ENCODE data around the gene SLC17A5. TPM values are rescaled to one million over a fixed set of nuclear protein-coding genes. Genes with fewer than 3 reads are reported as not detected.
A peak's percentile ranks its signal among the peaks of the same experiment; 100 is the strongest.
"Not testable (repeated sequence)": the region's sequence is repeated elsewhere in the genome, so short reads cannot be mapped to it uniquely, and the experiment has no call there.

SLC17A5 gene
- total and polyA plus RNA-seq, 9 donors, result 13.5 to 24.8 (median 19.1) TPM

- peak; percentile 83 for DNase-seq
- H3K36me3 ChIP-seq (ENCODE audit: control insufficient read depth, insufficient read depth, low read length), result no peaks in the 10 kb centered on the region
- H3K4me1 ChIP-seq (ENCODE audit: control insufficient read depth, insufficient read depth, low read length), result peaks cover 4% of the 10 kb centered on the region
- H3K9me3 ChIP-seq (replicated peaks; ENCODE audit: control insufficient read depth, low read depth, low read length), result peaks cover 3% of the 10 kb centered on the region
- no peaks in the 10 kb centered on the region for H3K27me3 ChIP-seq (ENCODE audit: control insufficient read depth, insufficient read depth, low read length)
- peak overlapping the region; percentile 14 for H3K4me3 ChIP-seq (ENCODE audit: low read length)
- H3K27ac ChIP-seq (ENCODE audit: low read length), result peak overlapping the region; percentile 96
- 67% methylated on average over 1 of the region's 6 CpGs for whole genome bisulfite sequencing (ENCODE audit: insufficient coverage)
These were observed 67.3 kb downstream of the SLC17A5 start for GRCh38 chr6:73586416-73586974.

DNA sequence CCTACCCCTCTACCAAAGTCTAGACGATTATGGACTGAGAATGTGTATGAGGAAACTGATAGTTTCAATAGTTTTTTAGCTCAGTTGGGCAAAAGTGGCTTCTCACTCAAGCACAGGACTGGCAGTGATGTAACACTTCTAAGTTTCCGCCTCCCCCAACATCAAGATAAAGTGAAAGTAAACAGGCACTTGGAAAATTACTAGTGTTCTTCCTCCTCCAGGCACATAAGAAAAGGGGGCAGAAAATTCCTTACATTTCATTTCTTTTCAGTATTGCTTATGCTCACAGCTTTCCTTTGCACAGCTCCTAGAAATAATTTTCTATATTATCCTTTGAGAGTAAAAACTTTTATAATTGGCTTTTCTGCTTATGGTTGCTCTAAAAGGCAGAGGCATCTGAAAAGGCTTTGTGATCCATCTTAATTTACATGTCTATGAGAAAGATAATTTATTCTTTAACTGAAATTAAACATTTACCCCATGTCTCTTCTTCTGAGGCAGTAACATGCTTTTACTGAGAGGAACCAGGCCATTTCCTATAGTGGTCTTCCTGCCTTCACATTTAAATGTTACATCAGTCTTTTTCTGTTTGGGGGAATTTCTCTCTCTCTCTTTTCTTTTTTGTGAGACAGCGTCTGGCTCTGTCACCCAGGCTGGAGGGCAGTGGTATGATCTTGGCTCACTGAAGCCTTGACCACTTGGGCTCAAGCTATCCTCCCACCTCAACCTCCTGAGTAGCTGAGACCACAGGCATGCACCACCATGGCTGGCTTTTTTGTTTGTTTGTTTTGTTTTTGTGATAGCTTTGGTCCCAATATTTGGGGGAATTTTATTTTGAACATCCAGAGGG is 68.0 kb downstream of the SLC17A5 start:
- Histone ChIP-seq H3K9me3 (replicated peaks; ENCODE audit: control insufficient read depth, low read depth, low read length) (peaks cover 8% of the 10 kb centered on the region), H3K4me3 (ENCODE audit: low read length) (peak overlapping the region; percentile 14), H3K36me3 (ENCODE audit: control insufficient read depth, insufficient read depth, low read length) (no peaks in the 10 kb centered on the region), H3K27ac (ENCODE audit: low read length) (peak overlapping the region; percentile 96), H3K4me1 (ENCODE audit: control insufficient read depth, insufficient read depth, low read length) (peaks cover 7% of the 10 kb centered on the region), H3K27me3 (ENCODE audit: control insufficient read depth, insufficient read depth, low read length) (no peaks in the 10 kb centered on the region)
- no CpG with 5 or more reads among the region's 3 CpGs for WGBS (ENCODE audit: insufficient coverage)
- peak; percentile 94 for DNase-seq

GRCh38 chr6:73581293-73581692 is 72.5 kb downstream of the SLC17A5 start:
- peaks cover 26% of the 10 kb centered on the region for H3K4me1 ChIP-seq (ENCODE audit: control insufficient read depth, insufficient read depth, low read length)
- H3K27me3 ChIP-seq (ENCODE audit: control insufficient read depth, insufficient read depth, low read length), result no peaks in the 10 kb centered on the region
- WGBS (ENCODE audit: insufficient coverage), result 100% methylated on average over 1 of the region's 2 CpGs
- H3K36me3 ChIP-seq (ENCODE audit: control insufficient read depth, insufficient read depth, low read length), result no peaks in the 10 kb centered on the region
- no peak for DNase-seq
- peaks cover 8% of the 10 kb centered on the region for H3K9me3 ChIP-seq (replicated peaks; ENCODE audit: control insufficient read depth, low read depth, low read length)
- H3K4me3 ChIP-seq (ENCODE audit: low read length), result no peak overlapping the region
- peak overlapping the region; percentile 87 for H3K27ac ChIP-seq (ENCODE audit: low read length)

- no peaks in the 10 kb centered on the region for H3K36me3 ChIP-seq (ENCODE audit: control insufficient read depth, insufficient read depth, low read length)
- peak; percentile 94 for DNase-seq
- peaks cover 22% of the 10 kb centered on the region for H3K4me1 ChIP-seq (ENCODE audit: control insufficient read depth, insufficient read depth, low read length)
- H3K27ac ChIP-seq (ENCODE audit: low read length), result peak overlapping the region; percentile 87
- H3K27me3 ChIP-seq (ENCODE audit: control insufficient read depth, insufficient read depth, low read length), result no peaks in the 10 kb centered on the region
- peaks cover 8% of the 10 kb centered on the region for H3K9me3 ChIP-seq (replicated peaks; ENCODE audit: control insufficient read depth, low read depth, low read length)
- WGBS (ENCODE audit: insufficient coverage), result 2% methylated on average over 8 of the region's 21 CpGs
- H3K4me3 ChIP-seq (ENCODE audit: low read length), result no peak overlapping the region
These were observed 73.3 kb downstream of the SLC17A5 start for GRCh38 chr6:73580247-73581149.

GRCh38 chr6:73579851-73580246 is 73.9 kb downstream of the SLC17A5 start:
- Histone ChIP-seq H3K36me3 (ENCODE audit: control insufficient read depth, insufficient read depth, low read length) (no peaks in the 10 kb centered on the region), H3K27ac (ENCODE audit: low read length) (peak overlapping the region; percentile 87), H3K9me3 (replicated peaks; ENCODE audit: control insufficient read depth, low read depth, low read length) (peaks cover 8% of the 10 kb centered on the region), H3K4me1 (ENCODE audit: control insufficient read depth, insufficient read depth, low read length) (peaks cover 22% of the 10 kb centered on the region), H3K27me3 (ENCODE audit: control insufficient read depth, insufficient read depth, low read length) (no peaks in the 10 kb centered on the region), H3K4me3 (ENCODE audit: low read length) (no peak overlapping the region)
- DNase-seq, result peak; percentile 78
- no CpG with 5 or more reads among the region's 4 CpGs for WGBS (ENCODE audit: insufficient coverage)

- Histone ChIP-seq H3K27ac (ENCODE audit: low read length) (peak overlapping the region; percentile 87), H3K27me3 (ENCODE audit: control insufficient read depth, insufficient read depth, low read length) (no peaks in the 10 kb centered on the region), H3K4me3 (ENCODE audit: low read length) (no peak overlapping the region), H3K9me3 (replicated peaks; ENCODE audit: control insufficient read depth, low read depth, low read length) (peaks cover 8% of the 10 kb centered on the region), H3K36me3 (ENCODE audit: control insufficient read depth, insufficient read depth, low read length) (no peaks in the 10 kb centered on the region), H3K4me1 (ENCODE audit: control insufficient read depth, insufficient read depth, low read length) (peaks cover 22% of the 10 kb centered on the region)
- peak; percentile 24 for DNase-seq
- WGBS (ENCODE audit: insufficient coverage), result 84% methylated on average over 3 of the region's 4 CpGs
These were observed 74.4 kb downstream of the SLC17A5 start for GRCh38 chr6:73579389-73579788.

DNA sequence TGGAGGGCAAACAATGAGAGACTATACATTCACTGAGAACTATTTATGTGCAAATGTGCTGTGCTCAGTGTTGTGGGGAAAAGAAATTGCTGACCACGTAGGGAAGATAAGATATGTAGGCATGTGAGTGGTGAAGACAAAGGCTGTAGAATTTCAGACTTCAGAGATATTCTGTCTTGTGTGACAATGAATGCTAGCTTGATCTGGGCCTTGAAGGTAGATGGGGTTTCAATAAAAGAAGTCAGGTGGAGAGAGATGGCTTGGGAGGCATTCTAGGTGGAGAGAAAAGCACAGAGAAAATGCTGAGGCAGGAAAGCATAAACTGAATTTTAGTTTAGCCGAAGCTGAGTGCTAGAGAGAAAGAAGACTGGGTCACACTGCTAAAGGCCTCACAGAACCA is 76.1 kb downstream of the SLC17A5 start:
- no peaks in the 10 kb centered on the region for H3K27me3 ChIP-seq (ENCODE audit: control insufficient read depth, insufficient read depth, low read length)
- H3K9me3 ChIP-seq (replicated peaks; ENCODE audit: control insufficient read depth, low read depth, low read length), result peaks cover 8% of the 10 kb centered on the region
- no peak for DNase-seq
- no peak overlapping the region for H3K27ac ChIP-seq (ENCODE audit: low read length)
- 65% methylated on average over 2 of the region's 2 CpGs for WGBS (ENCODE audit: insufficient coverage)
- H3K4me1 ChIP-seq (ENCODE audit: control insufficient read depth, insufficient read depth, low read length), result peaks cover 22% of the 10 kb centered on the region
- H3K4me3 ChIP-seq (ENCODE audit: low read length), result no peak overlapping the region
- H3K36me3 ChIP-seq (ENCODE audit: control insufficient read depth, insufficient read depth, low read length), result no peaks in the 10 kb centered on the region

- WGBS (ENCODE audit: insufficient coverage), result 98% methylated on average over 23 of the region's 32 CpGs
These were observed 81.3 kb downstream of the SLC17A5 start for GRCh38 chr6:73572531-73572930.

GRCh38 chr6:73571218-73572181 is 82.3 kb downstream of the SLC17A5 start:
- H3K9me3 ChIP-seq (replicated peaks; ENCODE audit: control insufficient read depth, low read depth, low read length); H3K36me3 ChIP-seq (ENCODE audit: control insufficient read depth, insufficient read depth, low read length); H3K4me1 ChIP-seq (ENCODE audit: control insufficient read depth, insufficient read depth, low read length); H3K27ac ChIP-seq (ENCODE audit: low read length); H3K4me3 ChIP-seq (ENCODE audit: low read length); H3K27me3 ChIP-seq (ENCODE audit: control insufficient read depth, insufficient read depth, low read length): not testable (repeated sequence)
- 81% methylated on average over 14 of the region's 19 CpGs for WGBS (ENCODE audit: insufficient coverage)
- DNase-seq, result peak; percentile 31

More at GRCh38 chr6:73572531-73572930, 81.3 kb downstream of the SLC17A5 start:
- H3K9me3 ChIP-seq (replicated peaks; ENCODE audit: control insufficient read depth, low read depth, low read length); H3K27ac ChIP-seq (ENCODE audit: low read length); DNase-seq; H3K4me1 ChIP-seq (ENCODE audit: control insufficient read depth, insufficient read depth, low read length); H3K4me3 ChIP-seq (ENCODE audit: low read length); H3K27me3 ChIP-seq (ENCODE audit: control insufficient read depth, insufficient read depth, low read length); H3K36me3 ChIP-seq (ENCODE audit: control insufficient read depth, insufficient read depth, low read length): not testable (repeated sequence)

Measured in muscle of leg (tissue), 11 donors.